ENCODE data around the gene CEL.
"Not testable (repeated sequence)": the region's sequence is repeated elsewhere in the genome, so short reads cannot be mapped to it uniquely, and the experiment has no call there.

- TF ChIP-seq CTCF, POLR2A (IDR thresholded peaks at IDR 0.05): not testable (repeated sequence)
Observed at GRCh38 chr9:133080786-133081779, 19.3 kb downstream of the CEL start.

Measured in prostate gland (tissue), 2 donors.